Loucy (cell line): ENCODE measurements around the gene CD46.
"Not testable (repeated sequence)": the region's sequence is repeated elsewhere in the genome, so short reads cannot be mapped to it uniquely, and the experiment has no call there.

Experiments
- H2AFZ ChIP-seq: fragments of 200-600 bp; sonication (generic); 2 replicates; pipeline ENCODE4 v1.6.0; 2016; ENCODE audit warnings: antibody characterized with exemption, mild to moderate bottlenecking, low read length, moderate library complexity
- H3F3A ChIP-seq: fragments of 200-600 bp; 2 replicates; pipeline ENCODE4 v1.6.0; 2016; ENCODE audit warnings: antibody characterized with exemption, low read depth, mild to moderate bottlenecking
- H3K27me3 ChIP-seq: fragments of 200-600 bp; sonication (generic); 2 replicates; pipeline ENCODE4 v1.6.1; 2014; ENCODE audit warnings: low read length, mild to moderate bottlenecking; ENCODE audit not compliant: insufficient read depth, poor library complexity, severe bottlenecking
- H3K36me3 ChIP-seq: fragments of 200-600 bp; sonication (generic); 2 replicates; pipeline ENCODE4 v1.6.1; 2016; ENCODE audit warnings: low read length; ENCODE audit not compliant: insufficient read depth
- H3K4me1 ChIP-seq: fragments of 200-600 bp; sonication (generic); 2 replicates; pipeline ENCODE4 v1.5.1; 2014; ENCODE audit warnings: low read length, mild to moderate bottlenecking; ENCODE audit not compliant: insufficient read depth, poor library complexity, severe bottlenecking
- H3K4me2 ChIP-seq: fragments of 200-600 bp; sonication (generic); 2 replicates; pipeline ENCODE4 v1.6.0; 2014; ENCODE audit warnings: antibody characterized with exemption, low read length, low read depth, mild to moderate bottlenecking; ENCODE audit not compliant: poor library complexity, severe bottlenecking
- H3K4me3 ChIP-seq: fragments of 200-600 bp; sonication (generic); 2 replicates; pipeline ENCODE4 v1.5.1; 2014; ENCODE audit warnings: low read length, mild to moderate bottlenecking, mixed read lengths; ENCODE audit not compliant: poor library complexity, severe bottlenecking
- H3K79me2 ChIP-seq: fragments of 200-600 bp; sonication (generic); 2 replicates; pipeline ENCODE4 v1.6.1; 2014; ENCODE audit warnings: low read length; ENCODE audit not compliant: insufficient read depth
- H3K9ac ChIP-seq: fragments of 200-600 bp; sonication (generic); 2 replicates; pipeline ENCODE4 v1.6.0; 2014; ENCODE audit warnings: mild to moderate bottlenecking, low read depth, low read length, moderate library complexity; ENCODE audit not compliant: poor library complexity, severe bottlenecking
- H3K9me2 ChIP-seq: fragments of 200-600 bp; sonication (generic); replicated peaks from 2 replicates; pipeline ENCODE4 v1.6.1; 2016; ENCODE audit warnings: low read depth, low read length, mixed read lengths
- H3K9me3 ChIP-seq: fragments of 200-600 bp; sonication (generic); 2 replicates; pipeline ENCODE4 v1.6.1; 2014; ENCODE audit warnings: mild to moderate bottlenecking, antibody characterized with exemption, low read length, low read depth; ENCODE audit not compliant: insufficient read depth
- H4K20me1 ChIP-seq: fragments of 200-600 bp; sonication (generic); 2 replicates; pipeline ENCODE4 v1.6.0; 2014; ENCODE audit warnings: antibody characterized with exemption, low read length, mild to moderate bottlenecking; ENCODE audit not compliant: insufficient read depth, poor library complexity, severe bottlenecking
- EZH2phosphoT487 ChIP-seq: fragments of 200-600 bp; IDR thresholded peaks from 2 replicates; pipeline ENCODE4 v1.6.1; 2018; ENCODE audit warnings: antibody characterized with exemption, mild to moderate bottlenecking, moderate library complexity, borderline replicate concordance
- TF ChIP-seq, protein P1 (sequence below): fragments of 200-600 bp; sonication (generic); conservative IDR thresholded peaks from 2 replicates; pipeline ENCODE4 v1.5.1; 2014; ENCODE audit warnings: mild to moderate bottlenecking, antibody characterized with exemption, low read length

The CD46 gene

DNA sequence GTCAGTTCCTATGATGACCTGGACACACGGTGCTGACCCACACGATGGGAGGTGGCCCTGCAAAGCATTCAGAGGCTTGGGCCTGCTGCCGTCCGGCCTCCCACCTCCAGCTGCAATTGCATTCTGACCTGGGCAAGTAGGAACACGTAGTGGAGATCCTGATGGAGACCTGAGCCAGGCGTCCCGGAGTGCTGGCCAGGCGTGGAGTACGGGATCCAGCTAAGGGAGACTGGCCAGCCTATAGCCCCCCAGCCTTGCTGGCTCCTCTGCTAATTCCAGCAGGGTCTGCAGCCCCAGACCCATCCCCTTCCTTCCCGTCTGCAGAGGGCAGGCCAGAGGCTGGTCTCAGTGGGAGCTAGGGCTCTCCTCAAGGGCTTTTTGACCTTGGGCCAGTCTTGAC lies 11.2 kb downstream of the CD46 start:
- Histone ChIP-seq H3K36me3 (peaks cover 70% of the 10 kb centered on the region), H3K9me3 (no peaks in the 10 kb centered on the region), H3K79me2 (peaks cover 2% of the 10 kb centered on the region), H3K4me2 (no peak overlapping the region), H4K20me1 (peaks cover 2% of the 10 kb centered on the region), H3K4me3 (no peak overlapping the region), H3F3A (no peaks in the 10 kb centered on the region), H2AFZ (no peak overlapping the region), H3K9me2 (no peaks in the 10 kb centered on the region), H3K9ac (no peak overlapping the region), H3K27me3 (no peaks in the 10 kb centered on the region), H3K4me1 (peaks cover 1% of the 10 kb centered on the region)
- TF ChIP-seq, protein P1, sequence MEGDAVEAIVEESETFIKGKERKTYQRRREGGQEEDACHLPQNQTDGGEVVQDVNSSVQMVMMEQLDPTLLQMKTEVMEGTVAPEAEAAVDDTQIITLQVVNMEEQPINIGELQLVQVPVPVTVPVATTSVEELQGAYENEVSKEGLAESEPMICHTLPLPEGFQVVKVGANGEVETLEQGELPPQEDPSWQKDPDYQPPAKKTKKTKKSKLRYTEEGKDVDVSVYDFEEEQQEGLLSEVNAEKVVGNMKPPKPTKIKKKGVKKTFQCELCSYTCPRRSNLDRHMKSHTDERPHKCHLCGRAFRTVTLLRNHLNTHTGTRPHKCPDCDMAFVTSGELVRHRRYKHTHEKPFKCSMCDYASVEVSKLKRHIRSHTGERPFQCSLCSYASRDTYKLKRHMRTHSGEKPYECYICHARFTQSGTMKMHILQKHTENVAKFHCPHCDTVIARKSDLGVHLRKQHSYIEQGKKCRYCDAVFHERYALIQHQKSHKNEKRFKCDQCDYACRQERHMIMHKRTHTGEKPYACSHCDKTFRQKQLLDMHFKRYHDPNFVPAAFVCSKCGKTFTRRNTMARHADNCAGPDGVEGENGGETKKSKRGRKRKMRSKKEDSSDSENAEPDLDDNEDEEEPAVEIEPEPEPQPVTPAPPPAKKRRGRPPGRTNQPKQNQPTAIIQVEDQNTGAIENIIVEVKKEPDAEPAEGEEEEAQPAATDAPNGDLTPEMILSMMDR: no peak
- TF ChIP-seq EZH2phosphoT487: no peak

DNA sequence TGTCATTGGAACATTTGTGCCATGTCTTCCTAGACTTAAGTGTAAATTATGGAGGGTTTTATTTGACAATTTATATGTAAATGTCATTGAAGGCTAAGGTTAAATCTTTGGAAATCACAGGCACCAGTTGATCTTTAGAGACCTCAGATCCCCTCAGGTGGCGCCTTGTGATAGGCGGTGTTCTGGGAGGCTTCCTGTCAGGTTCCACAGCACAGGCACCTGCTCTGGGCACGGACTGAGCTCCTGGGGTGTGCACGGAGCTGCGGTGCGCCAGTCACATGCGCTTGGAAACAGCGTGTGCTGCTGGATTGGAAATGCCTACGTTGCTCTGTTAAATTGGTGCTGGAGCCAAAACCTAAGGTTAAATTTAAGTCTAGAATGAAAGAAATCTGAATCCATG lies 12.1 kb downstream of the CD46 start:
- H4K20me1 ChIP-seq: no peaks in the 10 kb centered on the region
- H3K9me3 ChIP-seq: no peaks in the 10 kb centered on the region
- TF ChIP-seq EZH2phosphoT487: no peak
- TF ChIP-seq, protein P1: no peak
- H3K27me3 ChIP-seq: no peaks in the 10 kb centered on the region
- no peak overlapping the region for H2AFZ ChIP-seq
- H3K9me2 ChIP-seq: no peaks in the 10 kb centered on the region
- no peak overlapping the region for H3K9ac ChIP-seq
- no peaks in the 10 kb centered on the region for H3K4me1 ChIP-seq
- no peak overlapping the region for H3K4me3 ChIP-seq
- H3F3A ChIP-seq: no peaks in the 10 kb centered on the region
- peaks cover 61% of the 10 kb centered on the region for H3K36me3 ChIP-seq
- H3K79me2 ChIP-seq: no peaks in the 10 kb centered on the region
- H3K4me2 ChIP-seq: no peak overlapping the region

DNA sequence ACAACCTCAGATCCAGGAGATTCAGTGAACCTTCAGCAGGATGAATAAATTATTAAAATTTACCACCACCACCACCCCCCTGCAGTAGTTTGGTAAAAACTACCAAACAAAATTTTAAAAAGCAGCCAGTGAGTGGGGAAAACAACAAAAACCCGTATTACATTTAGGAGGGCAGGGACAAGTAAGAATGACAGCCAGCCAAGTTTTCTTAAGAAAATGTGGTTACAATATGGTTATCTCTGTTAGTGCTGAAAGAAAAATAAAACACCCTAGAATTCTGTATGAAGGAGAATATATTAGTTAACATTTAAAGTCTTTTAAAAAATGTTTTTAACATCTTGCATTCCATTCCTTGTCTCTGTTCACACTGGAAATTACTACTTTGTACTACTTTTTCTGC lies 14.7 kb downstream of the CD46 start:
- no peaks in the 10 kb centered on the region for H3K9me3 ChIP-seq
- H3K9me2 ChIP-seq: no peaks in the 10 kb centered on the region
- H3K4me3 ChIP-seq: no peak overlapping the region
- H3K36me3 ChIP-seq: peaks cover 49% of the 10 kb centered on the region
- no peaks in the 10 kb centered on the region for H3K79me2 ChIP-seq
- H3F3A ChIP-seq: no peaks in the 10 kb centered on the region
- no peaks in the 10 kb centered on the region for H3K4me1 ChIP-seq
- no peak overlapping the region for H3K9ac ChIP-seq
- H4K20me1 ChIP-seq: no peaks in the 10 kb centered on the region
- TF ChIP-seq EZH2phosphoT487: no peak
- TF ChIP-seq, protein P1: no peak
- H2AFZ ChIP-seq: no peak overlapping the region
- H3K27me3 ChIP-seq: no peaks in the 10 kb centered on the region
- no peak overlapping the region for H3K4me2 ChIP-seq

DNA sequence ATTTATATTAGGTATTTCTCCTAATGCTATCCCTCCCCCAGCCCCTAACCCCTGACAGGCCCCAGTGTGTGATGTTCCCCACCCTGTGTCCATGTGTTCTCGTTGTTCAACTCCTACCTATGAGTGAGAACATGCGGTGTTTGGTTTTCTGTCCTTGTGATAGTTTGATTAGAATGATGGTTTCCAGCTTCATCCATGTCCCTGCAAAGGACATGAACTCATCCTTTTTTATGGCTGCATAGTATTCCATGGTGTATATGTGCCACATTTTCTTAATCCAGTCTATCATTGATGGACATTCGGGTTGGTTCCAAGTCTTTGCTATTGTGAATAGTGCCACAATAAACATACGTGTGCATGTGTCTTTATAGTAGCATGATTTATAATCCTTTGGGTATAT lies 18.7 kb downstream of the CD46 start:
- H2AFZ ChIP-seq, H3K27me3 ChIP-seq, H3K9ac ChIP-seq, H3F3A ChIP-seq, H3K4me2 ChIP-seq, H3K4me3 ChIP-seq, H3K4me1 ChIP-seq, H3K9me3 ChIP-seq, H3K79me2 ChIP-seq, H4K20me1 ChIP-seq, H3K9me2 ChIP-seq: not testable (repeated sequence)
- H3K36me3 ChIP-seq: peaks cover 17% of the 10 kb centered on the region; the same call in 1 of the 2 replicates

DNA sequence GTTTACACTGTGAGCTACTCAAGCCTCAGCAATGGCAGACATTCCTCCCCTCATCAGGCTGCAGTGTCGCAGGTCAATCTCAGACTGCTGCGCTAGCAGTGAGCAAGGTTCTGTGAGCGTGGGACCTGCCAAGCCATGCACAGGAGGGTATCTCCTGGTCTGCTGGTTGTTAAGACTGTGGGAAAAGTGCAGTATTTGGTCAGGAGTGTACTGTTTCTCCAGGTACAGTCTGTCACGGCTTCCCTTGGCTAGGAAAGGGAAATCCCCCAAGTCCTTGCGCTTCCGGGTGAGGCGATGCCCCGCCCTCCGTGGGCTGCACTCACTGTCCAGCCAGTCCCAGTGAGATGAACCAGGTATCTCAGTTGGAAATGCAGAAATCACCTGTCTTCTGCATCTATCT lies 24.2 kb downstream of the CD46 start:
- not testable (repeated sequence) for H3F3A ChIP-seq, H3K9ac ChIP-seq, H3K9me2 ChIP-seq, H3K4me3 ChIP-seq, H3K4me2 ChIP-seq, H3K4me1 ChIP-seq, H3K9me3 ChIP-seq, H3K27me3 ChIP-seq, H2AFZ ChIP-seq
- Histone ChIP-seq H3K36me3 (peaks cover 38% of the 10 kb centered on the region), H4K20me1 (peaks cover 11% of the 10 kb centered on the region), H3K79me2 (peaks cover 11% of the 10 kb centered on the region)
